Naive thymus-derived CD4-positive, alpha-beta T cell (primary cell): Measurements from ENCODE around the gene GREB1L. TPM values are rescaled to one million over a fixed set of nuclear protein-coding genes. Genes with fewer than 3 reads are reported as not detected.

Experiments used
- ATAC-seq: fragments of 150-1000 bp; cut with Tn5 transposase; 2 replicates; pipeline ENCODE4 v1.10.0; 2021; ENCODE audit warnings: mild to moderate bottlenecking, moderate library complexity
- CTCF ChIA-PET: fragments of 350-600 bp; sonication (Branson Sonifier 250); formaldehyde crosslinking; loops from one replicate; lab custom pipeline; 2021; ENCODE audit warnings: antibody characterized with exemption; lab: Charles Lee
- POLR2A ChIA-PET: fragments of 350-600 bp; sonication (Branson Sonifier 250); formaldehyde crosslinking; loops from one replicate; lab custom pipeline; 2021; ENCODE audit warnings: antibody characterized with exemption, inconsistent platforms; lab: Charles Lee
- DNase-seq, 9 donors: peaks; one replicate each; pipeline versions ENCODE4 v3.0.0 to v3.0.0-alpha.2; 2020 to 2022; ENCODE audit warnings: mixed read lengths in 1 of 9
- H3K27ac ChIP-seq: one replicate; pipeline ENCODE4 v1.7.0; 2013; ENCODE audit warnings: mild to moderate bottlenecking, low read depth, low read length, moderate library complexity
- H3K27me3 ChIP-seq, 2 donors: one replicate each; pipeline ENCODE4 v1.7.0; 2013; ENCODE audit warnings: low read length in 2 of 2, mild to moderate bottlenecking in 2 of 2, moderate library complexity in 2 of 2; ENCODE audit not compliant: control insufficient read depth in 2 of 2, insufficient read depth in 2 of 2
- H3K36me3 ChIP-seq, 3 experiments: 1 replicate in 2 of 3; 2 replicates in 1 of 3; pipeline ENCODE4 v1.7.0; 2013; ENCODE audit warnings: low read length in 3 of 3, mild to moderate bottlenecking in 3 of 3, moderate library complexity in 1 of 3; ENCODE audit not compliant: insufficient read depth in 3 of 3, control insufficient read depth in 2 of 3
- H3K4me1 ChIP-seq, 2 donors: one replicate each; pipeline ENCODE4 v1.7.0; 2013; ENCODE audit warnings: low read length in 2 of 2, mild to moderate bottlenecking in 2 of 2, moderate library complexity in 1 of 2; ENCODE audit not compliant: control insufficient read depth in 2 of 2, insufficient read depth in 2 of 2
- H3K4me3 ChIP-seq: 2 replicates; pipeline ENCODE4 v1.7.0; 2013; ENCODE audit warnings: mild to moderate bottlenecking, low read length
- H3K9me3 ChIP-seq, 3 experiments: 1 replicate in 2 of 3; 2 replicates in 1 of 3; pipeline ENCODE4 v1.7.0; 2013; ENCODE audit warnings: low read length in 3 of 3; ENCODE audit not compliant: control insufficient read depth in 2 of 3
- H3K27ac Mint-ChIP-seq, 9 donors: one replicate each; pipeline ENCODE4 v1.8.0; 2020 to 2022; ENCODE audit warnings: mixed read lengths in 9 of 9, mild to moderate bottlenecking in 8 of 9, moderate library complexity in 5 of 9, inconsistent platforms in 2 of 9
- H3K27me3 Mint-ChIP-seq, 5 donors: one replicate each; pipeline ENCODE4 v1.8.0; 2021 to 2022; ENCODE audit warnings: mixed read lengths in 5 of 5, mild to moderate bottlenecking in 1 of 5
- H3K36me3 Mint-ChIP-seq, 5 donors: one replicate each; pipeline ENCODE4 v1.8.0; 2020 to 2022; ENCODE audit warnings: mixed read lengths in 5 of 5, mild to moderate bottlenecking in 3 of 5, inconsistent platforms in 1 of 5
- H3K4me1 Mint-ChIP-seq, 7 donors: one replicate each; pipeline ENCODE4 v1.8.0; 2020 to 2022; ENCODE audit warnings: mixed read lengths in 7 of 7, mild to moderate bottlenecking in 3 of 7, inconsistent platforms in 1 of 7
- H3K4me3 Mint-ChIP-seq, 10 donors: one replicate each; pipeline ENCODE4 v1.8.0; 2020 to 2022; ENCODE audit warnings: mild to moderate bottlenecking in 10 of 10, mixed read lengths in 10 of 10, moderate library complexity in 6 of 10, inconsistent platforms in 2 of 10
- H3K9me3 Mint-ChIP-seq, 11 donors: one replicate each; pipeline ENCODE4 v1.8.0; 2020 to 2022; ENCODE audit warnings: mixed read lengths in 11 of 11, mild to moderate bottlenecking in 4 of 11, inconsistent platforms in 1 of 11, moderate library complexity in 1 of 11
- intact Hi-C, 2 donors: fragments of 100-400 bp; cut with micrococcal nuclease; formaldehyde crosslinking; loops; one replicate each; pipeline ENCODE4 v1.15.1; 2023
- polyA plus RNA-seq, 2 donors: library from polyadenylated mRNA; unstranded; fragments of 300-500 nt; fragmentation: Illumina TruSeq; gene quantifications; one replicate each; pipeline ENCODE4 v1.2.3, GENCODE V29; 2021
- total RNA-seq, 6 experiments: library from RNA in 5 of 6; stranded (reverse) in 5 of 6; gene quantifications; 1 replicate in 5 of 6; 2 replicates in 1 of 6; pipeline ENCODE4 v1.2.3 and lab custom pipeline; 2021 to 2026

The GREB1L gene
- total and polyA plus RNA-seq, 7 experiments from 2014 or later: 0.09 to 0.11 TPM; not detected in 5

DNA sequence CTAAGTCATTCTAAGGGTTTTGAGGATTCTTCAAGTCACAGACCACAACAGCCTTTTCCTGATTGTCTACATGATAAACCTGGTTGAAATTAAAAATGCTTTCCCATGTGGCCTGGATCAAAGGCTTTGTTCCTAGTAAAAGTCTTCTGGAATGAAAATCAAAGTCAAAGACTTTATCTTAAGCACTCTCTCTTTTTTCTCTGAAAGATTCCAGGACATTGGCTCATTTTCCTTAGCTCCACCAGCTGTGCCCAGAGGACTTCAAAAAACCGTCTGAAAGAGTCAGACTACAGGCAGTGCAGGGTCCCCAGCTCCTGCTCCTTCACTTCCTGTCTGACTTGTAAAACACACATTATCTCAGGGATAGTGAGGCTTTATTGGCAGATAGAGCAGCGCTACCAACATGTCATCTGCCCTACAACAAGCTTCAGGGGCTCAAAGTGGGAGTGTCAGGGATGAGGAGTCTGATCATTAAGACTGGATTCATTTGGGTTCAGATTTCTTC lies 210.3 kb downstream of the GREB1L start:
- no peak overlapping the region for H3K27ac Mint-ChIP-seq
- intact Hi-C loops: no loop called here
- H3K4me1 Mint-ChIP-seq: no peaks in the 10 kb centered on the region
- H3K36me3 Mint-ChIP-seq: no peaks in the 10 kb centered on the region
- DNase-seq (no peak), ATAC-seq (no peak)
- H3K4me3 Mint-ChIP-seq: no peak overlapping the region
- H3K27me3 Mint-ChIP-seq: peaks cover 6 to 31% (median 10%) of the 10 kb centered on the region in 5 donors
- Histone ChIP-seq H3K27me3 (no peaks in the 10 kb centered on the region), H3K27ac (no peak overlapping the region), H3K4me1 (no peaks in the 10 kb centered on the region), H3K36me3 (no peaks in the 10 kb centered on the region), H3K4me3 (no peak overlapping the region), H3K9me3 (no peaks in the 10 kb centered on the region)
- CTCF ChIA-PET: no interaction called here
- POLR2A ChIA-PET: no interaction called here
- no peaks in the 10 kb centered on the region for H3K9me3 Mint-ChIP-seq

DNA sequence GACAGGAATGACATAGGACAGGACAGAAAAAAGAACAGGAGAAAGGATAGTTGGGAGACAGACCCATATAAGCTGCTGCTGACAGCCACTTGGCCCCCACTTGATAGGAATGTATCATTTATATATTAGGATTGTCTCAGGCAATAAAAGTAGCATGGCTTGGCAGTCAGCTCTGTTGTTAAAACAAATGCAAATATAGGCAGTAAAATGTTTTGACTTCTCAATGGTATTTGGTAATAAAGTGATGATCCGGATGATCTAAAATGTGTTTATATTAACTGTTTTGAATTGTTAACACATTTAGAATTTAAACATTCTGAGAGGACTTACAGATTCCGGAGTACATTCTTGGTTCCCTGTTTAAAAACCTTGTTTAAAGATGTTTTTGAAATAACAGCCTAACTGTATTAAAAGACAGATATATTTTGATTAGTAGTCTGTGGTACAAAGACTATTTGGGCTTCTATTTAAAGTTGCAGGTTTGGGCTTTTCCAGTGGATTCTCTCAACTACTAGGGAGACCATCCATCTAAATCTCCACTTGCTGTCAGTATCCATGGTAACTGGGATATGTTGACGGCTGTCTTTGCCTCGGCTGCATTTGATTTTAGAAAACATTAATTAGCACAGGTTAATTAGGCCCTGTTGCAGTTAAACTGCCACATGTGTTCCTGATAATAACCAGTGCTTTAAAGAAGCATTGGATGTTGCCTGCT lies 210.9 kb downstream of the GREB1L start:
- Mint-ChIP-seq H3K36me3 (no peaks in the 10 kb centered on the region), H3K9me3 (no peaks in the 10 kb centered on the region), H3K4me1 (no peaks in the 10 kb centered on the region), H3K27me3 (peaks cover 6 to 31% (median 10%) of the 10 kb centered on the region in 5 donors), H3K27ac (no peak overlapping the region), H3K4me3 (no peak overlapping the region)
- no peaks in the 10 kb centered on the region for H3K27me3 ChIP-seq
- no peaks in the 10 kb centered on the region for H3K9me3 ChIP-seq
- intact Hi-C loops: no loop called here
- H3K27ac ChIP-seq: no peak overlapping the region
- no peaks in the 10 kb centered on the region for H3K4me1 ChIP-seq
- ATAC-seq (no peak), DNase-seq (no peak)
- POLR2A ChIA-PET: no interaction called here
- H3K4me3 ChIP-seq: no peak overlapping the region
- CTCF ChIA-PET: no interaction called here
- no peaks in the 10 kb centered on the region for H3K36me3 ChIP-seq

DNA sequence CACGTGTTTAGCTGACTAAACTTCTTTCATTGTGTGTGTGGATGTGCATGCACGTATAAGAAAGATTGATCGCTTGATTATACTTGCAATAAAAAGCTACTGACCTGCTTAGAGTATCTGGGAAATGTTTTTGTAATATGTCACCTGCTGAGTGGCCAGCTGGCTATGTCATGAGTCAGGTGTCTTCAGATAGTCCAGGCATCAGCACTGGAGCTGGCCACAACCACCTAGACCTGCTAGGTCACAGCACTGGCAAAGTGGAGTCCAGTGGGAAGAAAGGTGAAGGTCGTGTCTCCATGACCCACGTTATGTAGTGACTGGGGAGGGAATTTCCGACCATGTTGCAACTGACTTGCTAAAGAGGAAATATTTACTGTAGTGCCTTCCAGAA lies 211.5 kb downstream of the GREB1L start:
- ChIA-PET POLR2A (no interaction called here), CTCF (no interaction called here)
- Mint-ChIP-seq H3K4me3 (no peak overlapping the region), H3K27me3 (peaks cover 8 to 29% (median 10%) of the 10 kb centered on the region in 5 donors), H3K27ac (no peak overlapping the region), H3K9me3 (no peaks in the 10 kb centered on the region), H3K4me1 (no peaks in the 10 kb centered on the region), H3K36me3 (no peaks in the 10 kb centered on the region)
- no peak for ATAC-seq
- DNase-seq: no peak
- H3K4me3 ChIP-seq: no peak overlapping the region
- no peak overlapping the region for H3K27ac ChIP-seq
- H3K27me3 ChIP-seq: no peaks in the 10 kb centered on the region
- no peaks in the 10 kb centered on the region for H3K4me1 ChIP-seq
- intact Hi-C loops: no loop called here
- no peaks in the 10 kb centered on the region for H3K36me3 ChIP-seq
- H3K9me3 ChIP-seq: no peaks in the 10 kb centered on the region

DNA sequence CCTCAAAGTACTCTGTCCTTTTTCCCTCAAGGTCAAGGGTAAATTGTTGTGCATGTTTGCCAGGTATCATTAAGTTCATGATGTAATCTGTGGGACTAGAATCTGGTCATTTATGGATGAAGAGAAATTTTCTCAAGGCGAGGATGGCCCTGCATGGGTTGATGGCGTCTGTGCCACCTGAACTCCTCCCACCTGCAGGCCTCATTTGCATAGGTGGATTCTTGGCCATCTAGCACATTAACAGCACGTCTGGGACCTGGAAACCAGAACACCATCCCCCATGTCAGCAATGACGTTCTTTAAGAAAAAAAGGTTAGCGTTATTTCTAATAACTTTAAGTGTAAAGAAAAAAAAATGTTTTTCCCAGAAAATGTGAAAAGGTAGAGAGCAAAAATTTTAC lies 212.7 kb downstream of the GREB1L start:
- no peaks in the 10 kb centered on the region for H3K36me3 ChIP-seq
- Mint-ChIP-seq H3K27ac (no peak overlapping the region), H3K27me3 (peaks cover 5 to 21% (median 11%) of the 10 kb centered on the region in 5 donors), H3K9me3 (no peaks in the 10 kb centered on the region), H3K4me1 (no peaks in the 10 kb centered on the region), H3K36me3 (no peaks in the 10 kb centered on the region), H3K4me3 (no peak overlapping the region)
- ChIA-PET CTCF (no interaction called here), POLR2A (no interaction called here)
- no peak for ATAC-seq
- intact Hi-C loops: no loop called here
- no peak overlapping the region for H3K27ac ChIP-seq
- no peak for DNase-seq
- no peak overlapping the region for H3K4me3 ChIP-seq
- no peaks in the 10 kb centered on the region for H3K9me3 ChIP-seq
- no peaks in the 10 kb centered on the region for H3K27me3 ChIP-seq
- no peaks in the 10 kb centered on the region for H3K4me1 ChIP-seq

GRCh38 chr18:21456428-21457178 lies 214.6 kb downstream of the GREB1L start:
- no peaks in the 10 kb centered on the region for H3K36me3 ChIP-seq

DNA sequence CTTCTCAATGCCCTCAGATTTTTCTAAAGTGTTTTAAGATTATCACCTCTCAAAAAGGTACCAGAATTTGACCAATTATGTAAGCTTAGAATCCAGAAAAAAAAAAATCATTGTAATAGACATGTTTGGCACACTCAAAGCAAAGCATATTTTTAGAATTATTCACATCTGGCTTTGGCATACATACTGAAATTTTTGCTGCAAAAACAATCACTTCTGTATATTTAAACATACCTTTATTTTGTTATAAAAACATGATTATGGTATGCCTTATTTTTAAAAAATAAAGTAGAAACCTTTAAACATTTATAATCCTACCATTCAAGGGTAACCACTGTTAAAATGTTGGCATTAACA lies 215.1 kb downstream of the GREB1L start:
- DNase-seq (no peak), ATAC-seq (no peak)
- Histone ChIP-seq H3K4me3 (no peak overlapping the region), H3K4me1 (no peaks in the 10 kb centered on the region), H3K27me3 (no peaks in the 10 kb centered on the region), H3K27ac (no peak overlapping the region), H3K9me3 (no peaks in the 10 kb centered on the region), H3K36me3 (no peaks in the 10 kb centered on the region)
- Mint-ChIP-seq H3K4me3 (no peak overlapping the region), H3K27ac (no peak overlapping the region), H3K4me1 (peaks cover 0 to 3% (median 0%) of the 10 kb centered on the region in 7 donors), H3K9me3 (no peaks in the 10 kb centered on the region), H3K36me3 (no peaks in the 10 kb centered on the region), H3K27me3 (peaks cover 8 to 21% (median 10%) of the 10 kb centered on the region in 5 donors)
- ChIA-PET POLR2A (no interaction called here), CTCF (no interaction called here)
- intact Hi-C loops: no loop called here

More at GRCh38 chr18:21456428-21457178, 214.6 kb downstream of the GREB1L start:
- Histone ChIP-seq H3K27ac (no peak overlapping the region), H3K27me3 (no peaks in the 10 kb centered on the region), H3K4me3 (no peak overlapping the region), H3K9me3 (no peaks in the 10 kb centered on the region), H3K4me1 (no peaks in the 10 kb centered on the region)
- H3K27me3 Mint-ChIP-seq: peaks cover 7 to 17% (median 13%) of the 10 kb centered on the region in 5 donors
- H3K36me3 Mint-ChIP-seq: no peaks in the 10 kb centered on the region
- DNase-seq (no peak), ATAC-seq (no peak)
- ChIA-PET POLR2A (no interaction called here), CTCF (no interaction called here)
- no peak overlapping the region for H3K4me3 Mint-ChIP-seq
- H3K4me1 Mint-ChIP-seq: peaks cover 0 to 3% (median 0%) of the 10 kb centered on the region in 7 donors
- no peaks in the 10 kb centered on the region for H3K9me3 Mint-ChIP-seq
- intact Hi-C loops: no loop called here
- H3K27ac Mint-ChIP-seq: no peak overlapping the region
